HUES64 (cell line): ENCODE results near the gene B4GALT5.

Experiments
- H3K27ac ChIP-seq: 2 replicates; pipeline ENCODE4 v1.7.0; 2013; ENCODE audit warnings: low read depth, low read length, inconsistent platforms
- H3K27me3 ChIP-seq: 2 replicates; pipeline ENCODE4 v1.6.1; 2013; ENCODE audit warnings: mild to moderate bottlenecking, low read length; ENCODE audit not compliant: insufficient read depth
- H3K36me3 ChIP-seq: 2 replicates; pipeline ENCODE4 v1.6.1; 2013; ENCODE audit warnings: mild to moderate bottlenecking, low read length; ENCODE audit not compliant: insufficient read depth
- H3K4me1 ChIP-seq: 2 replicates; pipeline ENCODE4 v1.6.1; 2013; ENCODE audit warnings: mild to moderate bottlenecking, low read length, moderate library complexity; ENCODE audit not compliant: insufficient read depth
- H3K4me3 ChIP-seq: 2 replicates; pipeline ENCODE4 v1.5.1; 2013; ENCODE audit warnings: mild to moderate bottlenecking, low read length, moderate library complexity
- H3K9ac ChIP-seq: 2 replicates; pipeline ENCODE4 v1.6.1; 2013; ENCODE audit warnings: mild to moderate bottlenecking, low read depth, low read length
- H3K9me3 ChIP-seq: 2 replicates; pipeline ENCODE4 v1.6.1; 2013; ENCODE audit warnings: low read depth, low read length; ENCODE audit not compliant: insufficient read depth
- WGBS: fragments of 150-250, 120-280 bp; methylation state at CpG from one replicate; pipeline ENCODE4 v1.1.7; 2013; ENCODE audit warnings: missing lambda C conversion rate; 5-methylcytosine and 5-hydroxymethylcytosine counted together

Gene B4GALT5

GRCh38 chr20:49699200-49699992, 14.3 kb downstream of the B4GALT5 start:
- Histone ChIP-seq H3K4me3 (no peak overlapping the region), H3K9ac (no peak overlapping the region), H3K9me3 (no peaks in the 10 kb centered on the region), H3K27ac (no peak overlapping the region), H3K27me3 (no peaks in the 10 kb centered on the region), H3K4me1 (peaks cover 52% of the 10 kb centered on the region), H3K36me3 (no peaks in the 10 kb centered on the region)
- 82% methylated on average over 5 of the region's 6 CpGs for WGBS

GRCh38 chr20:49698477-49698876, 15.2 kb downstream of the B4GALT5 start:
- no peak overlapping the region for H3K9ac ChIP-seq
- H3K36me3 ChIP-seq = no peaks in the 10 kb centered on the region
- H3K4me1 ChIP-seq = peaks cover 62% of the 10 kb centered on the region
- WGBS = 89% methylated on average over 5 of the region's 5 CpGs
- H3K4me3 ChIP-seq = no peak overlapping the region
- no peaks in the 10 kb centered on the region for H3K9me3 ChIP-seq
- no peak overlapping the region for H3K27ac ChIP-seq
- H3K27me3 ChIP-seq = no peaks in the 10 kb centered on the region

GRCh38 chr20:49697071-49697470, 16.6 kb downstream of the B4GALT5 start:
- Histone ChIP-seq H3K9ac (0 out of 2 replicates have a peak overlapping the region, but pooled peaks have one; percentile 16), H3K27me3 (no peaks in the 10 kb centered on the region), H3K4me1 (peaks cover 71% of the 10 kb centered on the region), H3K36me3 (no peaks in the 10 kb centered on the region), H3K27ac (no peak overlapping the region), H3K9me3 (no peaks in the 10 kb centered on the region), H3K4me3 (no peak overlapping the region)
- whole genome bisulfite sequencing = 89% methylated on average over 6 of the region's 6 CpGs

- H3K27ac ChIP-seq = no peak overlapping the region
- H3K9me3 ChIP-seq = no peaks in the 10 kb centered on the region
- no peak overlapping the region for H3K9ac ChIP-seq
- H3K4me1 ChIP-seq = peaks cover 73% of the 10 kb centered on the region
- no peak overlapping the region for H3K4me3 ChIP-seq
- H3K27me3 ChIP-seq = no peaks in the 10 kb centered on the region
- 92% methylated on average over 2 of the region's 2 CpGs for WGBS
- H3K36me3 ChIP-seq = no peaks in the 10 kb centered on the region
Observed at GRCh38 chr20:49696594-49696993, 17.1 kb downstream of the B4GALT5 start.

GRCh38 chr20:49695830-49696229, 17.8 kb downstream of the B4GALT5 start:
- Histone ChIP-seq H3K27ac (no peak overlapping the region), H3K27me3 (no peaks in the 10 kb centered on the region), H3K36me3 (no peaks in the 10 kb centered on the region), H3K9me3 (no peaks in the 10 kb centered on the region), H3K4me3 (no peak overlapping the region), H3K4me1 (peaks cover 72% of the 10 kb centered on the region), H3K9ac (no peak overlapping the region)
- WGBS = 83% methylated on average over 3 of the region's 3 CpGs

GRCh38 chr20:49694450-49695071, 19.1 kb downstream of the B4GALT5 start:
- Histone ChIP-seq H3K36me3 (no peaks in the 10 kb centered on the region), H3K9me3 (no peaks in the 10 kb centered on the region), H3K27me3 (no peaks in the 10 kb centered on the region), H3K4me1 (peaks cover 61% of the 10 kb centered on the region), H3K4me3 (no peak overlapping the region), H3K9ac (no peak overlapping the region), H3K27ac (peak overlapping the region; percentile 46; the same call in 1 of the 2 replicates)
- WGBS = 43% methylated on average over 2 of the region's 2 CpGs

GRCh38 chr20:49693435-49694171, 20.1 kb downstream of the B4GALT5 start:
- H3K9ac ChIP-seq = no peak overlapping the region; the same call in 1 of the 2 replicates
- no peak overlapping the region for H3K4me3 ChIP-seq
- no peaks in the 10 kb centered on the region for H3K9me3 ChIP-seq
- peak overlapping the region; percentile 46; the same call in 1 of the 2 replicates for H3K27ac ChIP-seq
- peaks cover 64% of the 10 kb centered on the region for H3K4me1 ChIP-seq
- H3K36me3 ChIP-seq = no peaks in the 10 kb centered on the region
- no peaks in the 10 kb centered on the region for H3K27me3 ChIP-seq
- WGBS = 86% methylated on average over 4 of the region's 5 CpGs

GRCh38 chr20:49692941-49693340, 20.7 kb downstream of the B4GALT5 start:
- Histone ChIP-seq H3K27me3 (no peaks in the 10 kb centered on the region), H3K36me3 (no peaks in the 10 kb centered on the region), H3K9ac (no peak overlapping the region), H3K9me3 (no peaks in the 10 kb centered on the region), H3K4me1 (peaks cover 71% of the 10 kb centered on the region), H3K27ac (0 out of 2 replicates have a peak overlapping the region, but pooled peaks have one; percentile 26), H3K4me3 (no peak overlapping the region)
- 64% methylated on average over 3 of the region's 3 CpGs for WGBS

GRCh38 chr20:49691818-49692568, 21.7 kb downstream of the B4GALT5 start:
- Histone ChIP-seq H3K9ac (no peak overlapping the region), H3K4me3 (no peak overlapping the region), H3K4me1 (peaks cover 70% of the 10 kb centered on the region), H3K27me3 (no peaks in the 10 kb centered on the region), H3K27ac (no peak overlapping the region), H3K36me3 (no peaks in the 10 kb centered on the region), H3K9me3 (no peaks in the 10 kb centered on the region)
- 94% methylated on average over 5 of the region's 5 CpGs for WGBS

- no peak overlapping the region for H3K27ac ChIP-seq
- H3K36me3 ChIP-seq = no peaks in the 10 kb centered on the region
- H3K4me1 ChIP-seq = peaks cover 76% of the 10 kb centered on the region
- no peak overlapping the region for H3K4me3 ChIP-seq
- H3K9me3 ChIP-seq = no peaks in the 10 kb centered on the region
- WGBS = 91% methylated on average over 9 of the region's 9 CpGs
- H3K9ac ChIP-seq = no peak overlapping the region
- no peaks in the 10 kb centered on the region for H3K27me3 ChIP-seq
Observed at GRCh38 chr20:49690899-49691620, 22.6 kb downstream of the B4GALT5 start.
